ENCODE results near the gene ARHGEF4.
A peak's percentile ranks its signal among the peaks of the same experiment; 100 is the strongest.

The ARHGEF4 gene

GRCh38 chr2:130807659-130808385 is 28.9 kb upstream of the ARHGEF4 start:
- no peak overlapping the region for H3K27ac Mint-ChIP-seq
- peaks cover 9% of the 10 kb centered on the region for H3K4me1 Mint-ChIP-seq (ENCODE audit: low read depth)
- no peak overlapping the region for H3K4me3 Mint-ChIP-seq
- H3K36me3 Mint-ChIP-seq (ENCODE audit: low read depth): no peaks in the 10 kb centered on the region
- no peaks in the 10 kb centered on the region for H3K9me3 Mint-ChIP-seq
- peaks cover 29% of the 10 kb centered on the region for H3K27me3 Mint-ChIP-seq

GRCh38 chr2:130808482-130809268 is 28.0 kb upstream of the ARHGEF4 start:
- no peak overlapping the region for H3K4me3 Mint-ChIP-seq
- H3K4me1 Mint-ChIP-seq (ENCODE audit: low read depth): peaks cover 9% of the 10 kb centered on the region
- H3K27ac Mint-ChIP-seq: no peak overlapping the region
- peaks cover 29% of the 10 kb centered on the region for H3K27me3 Mint-ChIP-seq
- no peaks in the 10 kb centered on the region for H3K36me3 Mint-ChIP-seq (ENCODE audit: low read depth)
- no peaks in the 10 kb centered on the region for H3K9me3 Mint-ChIP-seq

GRCh38 chr2:130810490-130810889 is 26.2 kb upstream of the ARHGEF4 start:
- Mint-ChIP-seq H3K27ac (no peak overlapping the region), H3K4me1 (ENCODE audit: low read depth) (peaks cover 9% of the 10 kb centered on the region), H3K9me3 (no peaks in the 10 kb centered on the region), H3K4me3 (no peak overlapping the region), H3K36me3 (ENCODE audit: low read depth) (no peaks in the 10 kb centered on the region), H3K27me3 (peaks cover 29% of the 10 kb centered on the region)

- H3K4me3 Mint-ChIP-seq: no peak overlapping the region
- no peaks in the 10 kb centered on the region for H3K4me1 Mint-ChIP-seq (ENCODE audit: low read depth)
- H3K9me3 Mint-ChIP-seq: no peaks in the 10 kb centered on the region
- H3K36me3 Mint-ChIP-seq (ENCODE audit: low read depth): no peaks in the 10 kb centered on the region
- peaks cover 23% of the 10 kb centered on the region for H3K27me3 Mint-ChIP-seq
- H3K27ac Mint-ChIP-seq: no peak overlapping the region
These were observed 23.0 kb upstream of the ARHGEF4 start for GRCh38 chr2:130813722-130814121.

- Mint-ChIP-seq H3K27me3 (peaks cover 18% of the 10 kb centered on the region), H3K27ac (no peak overlapping the region), H3K9me3 (no peaks in the 10 kb centered on the region), H3K4me3 (no peak overlapping the region), H3K4me1 (ENCODE audit: low read depth) (no peaks in the 10 kb centered on the region), H3K36me3 (ENCODE audit: low read depth) (no peaks in the 10 kb centered on the region)
These were observed 21.6 kb upstream of the ARHGEF4 start for GRCh38 chr2:130814931-130815680.

- peaks cover 4% of the 10 kb centered on the region for H3K27me3 Mint-ChIP-seq
- H3K9me3 Mint-ChIP-seq: no peaks in the 10 kb centered on the region
- peaks cover 4% of the 10 kb centered on the region for H3K4me1 Mint-ChIP-seq (ENCODE audit: low read depth)
- no peak overlapping the region for H3K27ac Mint-ChIP-seq
- no peak overlapping the region for H3K4me3 Mint-ChIP-seq
- H3K36me3 Mint-ChIP-seq (ENCODE audit: low read depth): no peaks in the 10 kb centered on the region
These were observed 17.9 kb upstream of the ARHGEF4 start for GRCh38 chr2:130818809-130819208.

- H3K27me3 Mint-ChIP-seq: peaks cover 4% of the 10 kb centered on the region
These were observed 17.5 kb upstream of the ARHGEF4 start for GRCh38 chr2:130819226-130819607.

GRCh38 chr2:130819608-130820278 is 17.0 kb upstream of the ARHGEF4 start:
- peaks cover 4% of the 10 kb centered on the region for H3K27me3 Mint-ChIP-seq
- peaks cover 13% of the 10 kb centered on the region for H3K4me1 Mint-ChIP-seq (ENCODE audit: low read depth)
- H3K4me3 Mint-ChIP-seq: no peak overlapping the region
- H3K36me3 Mint-ChIP-seq (ENCODE audit: low read depth): no peaks in the 10 kb centered on the region
- H3K9me3 Mint-ChIP-seq: no peaks in the 10 kb centered on the region
- no peak overlapping the region for H3K27ac Mint-ChIP-seq

More at GRCh38 chr2:130819226-130819607, 17.5 kb upstream of the ARHGEF4 start:
- Mint-ChIP-seq H3K27ac (no peak overlapping the region), H3K4me1 (ENCODE audit: low read depth) (peaks cover 8% of the 10 kb centered on the region), H3K9me3 (no peaks in the 10 kb centered on the region), H3K36me3 (ENCODE audit: low read depth) (no peaks in the 10 kb centered on the region), H3K4me3 (no peak overlapping the region)

- Mint-ChIP-seq H3K27me3 (peaks cover 4% of the 10 kb centered on the region), H3K27ac (no peak overlapping the region), H3K4me1 (ENCODE audit: low read depth) (peaks cover 18% of the 10 kb centered on the region), H3K36me3 (ENCODE audit: low read depth) (no peaks in the 10 kb centered on the region), H3K4me3 (no peak overlapping the region), H3K9me3 (no peaks in the 10 kb centered on the region)
These were observed 16.3 kb upstream of the ARHGEF4 start for GRCh38 chr2:130820279-130820861.

- Mint-ChIP-seq H3K27ac (no peak overlapping the region), H3K4me1 (ENCODE audit: low read depth) (peaks cover 21% of the 10 kb centered on the region), H3K27me3 (peaks cover 4% of the 10 kb centered on the region), H3K9me3 (no peaks in the 10 kb centered on the region), H3K36me3 (ENCODE audit: low read depth) (no peaks in the 10 kb centered on the region), H3K4me3 (no peak overlapping the region)
These were observed 14.8 kb upstream of the ARHGEF4 start for GRCh38 chr2:130821867-130822266.

- no peaks in the 10 kb centered on the region for H3K36me3 Mint-ChIP-seq (ENCODE audit: low read depth)
- H3K27ac Mint-ChIP-seq: no peak overlapping the region
- H3K4me3 Mint-ChIP-seq: no peak overlapping the region
- no peaks in the 10 kb centered on the region for H3K9me3 Mint-ChIP-seq
- H3K4me1 Mint-ChIP-seq (ENCODE audit: low read depth): peaks cover 21% of the 10 kb centered on the region
- H3K27me3 Mint-ChIP-seq: peaks cover 8% of the 10 kb centered on the region
These were observed 13.9 kb upstream of the ARHGEF4 start for GRCh38 chr2:130822766-130823165.

- Mint-ChIP-seq H3K4me3 (no peak overlapping the region), H3K9me3 (no peaks in the 10 kb centered on the region), H3K4me1 (ENCODE audit: low read depth) (peaks cover 21% of the 10 kb centered on the region), H3K27me3 (peaks cover 8% of the 10 kb centered on the region), H3K27ac (peak overlapping the region; percentile 92), H3K36me3 (ENCODE audit: low read depth) (no peaks in the 10 kb centered on the region)
These were observed 13.4 kb upstream of the ARHGEF4 start for GRCh38 chr2:130823171-130823885.

- H3K27ac Mint-ChIP-seq: peak overlapping the region; percentile 92
- peaks cover 4% of the 10 kb centered on the region for H3K27me3 Mint-ChIP-seq
- H3K9me3 Mint-ChIP-seq: no peaks in the 10 kb centered on the region
- H3K4me1 Mint-ChIP-seq (ENCODE audit: low read depth): peaks cover 21% of the 10 kb centered on the region
- no peaks in the 10 kb centered on the region for H3K36me3 Mint-ChIP-seq (ENCODE audit: low read depth)
- H3K4me3 Mint-ChIP-seq: peak overlapping the region; percentile 30
These were observed 12.7 kb upstream of the ARHGEF4 start for GRCh38 chr2:130823886-130824491.
